GM12875 (cell line): ENCODE data around the gene CHST12.

ENCODE experiments used
- H3K4me3 ChIP-seq: one replicate; pipeline ENCODE4 v1.5.1; 2011; ENCODE audit warnings: low read depth, low read length, control low read depth
- TF ChIP-seq, protein P1 (sequence below): IDR thresholded peaks from 2 replicates; pipeline ENCODE4 v1.5.1; 2011; ENCODE audit warnings: low read depth, mild to moderate bottlenecking, control low read depth, inconsistent platforms, low read length, moderate library complexity, borderline replicate concordance; ENCODE audit not compliant: insufficient read depth

Gene CHST12

GRCh38 chr7:2476776-2477446 is 73.5 kb downstream of the CHST12 start:
- TF ChIP-seq, protein P1, sequence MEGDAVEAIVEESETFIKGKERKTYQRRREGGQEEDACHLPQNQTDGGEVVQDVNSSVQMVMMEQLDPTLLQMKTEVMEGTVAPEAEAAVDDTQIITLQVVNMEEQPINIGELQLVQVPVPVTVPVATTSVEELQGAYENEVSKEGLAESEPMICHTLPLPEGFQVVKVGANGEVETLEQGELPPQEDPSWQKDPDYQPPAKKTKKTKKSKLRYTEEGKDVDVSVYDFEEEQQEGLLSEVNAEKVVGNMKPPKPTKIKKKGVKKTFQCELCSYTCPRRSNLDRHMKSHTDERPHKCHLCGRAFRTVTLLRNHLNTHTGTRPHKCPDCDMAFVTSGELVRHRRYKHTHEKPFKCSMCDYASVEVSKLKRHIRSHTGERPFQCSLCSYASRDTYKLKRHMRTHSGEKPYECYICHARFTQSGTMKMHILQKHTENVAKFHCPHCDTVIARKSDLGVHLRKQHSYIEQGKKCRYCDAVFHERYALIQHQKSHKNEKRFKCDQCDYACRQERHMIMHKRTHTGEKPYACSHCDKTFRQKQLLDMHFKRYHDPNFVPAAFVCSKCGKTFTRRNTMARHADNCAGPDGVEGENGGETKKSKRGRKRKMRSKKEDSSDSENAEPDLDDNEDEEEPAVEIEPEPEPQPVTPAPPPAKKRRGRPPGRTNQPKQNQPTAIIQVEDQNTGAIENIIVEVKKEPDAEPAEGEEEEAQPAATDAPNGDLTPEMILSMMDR: no peak

DNA sequence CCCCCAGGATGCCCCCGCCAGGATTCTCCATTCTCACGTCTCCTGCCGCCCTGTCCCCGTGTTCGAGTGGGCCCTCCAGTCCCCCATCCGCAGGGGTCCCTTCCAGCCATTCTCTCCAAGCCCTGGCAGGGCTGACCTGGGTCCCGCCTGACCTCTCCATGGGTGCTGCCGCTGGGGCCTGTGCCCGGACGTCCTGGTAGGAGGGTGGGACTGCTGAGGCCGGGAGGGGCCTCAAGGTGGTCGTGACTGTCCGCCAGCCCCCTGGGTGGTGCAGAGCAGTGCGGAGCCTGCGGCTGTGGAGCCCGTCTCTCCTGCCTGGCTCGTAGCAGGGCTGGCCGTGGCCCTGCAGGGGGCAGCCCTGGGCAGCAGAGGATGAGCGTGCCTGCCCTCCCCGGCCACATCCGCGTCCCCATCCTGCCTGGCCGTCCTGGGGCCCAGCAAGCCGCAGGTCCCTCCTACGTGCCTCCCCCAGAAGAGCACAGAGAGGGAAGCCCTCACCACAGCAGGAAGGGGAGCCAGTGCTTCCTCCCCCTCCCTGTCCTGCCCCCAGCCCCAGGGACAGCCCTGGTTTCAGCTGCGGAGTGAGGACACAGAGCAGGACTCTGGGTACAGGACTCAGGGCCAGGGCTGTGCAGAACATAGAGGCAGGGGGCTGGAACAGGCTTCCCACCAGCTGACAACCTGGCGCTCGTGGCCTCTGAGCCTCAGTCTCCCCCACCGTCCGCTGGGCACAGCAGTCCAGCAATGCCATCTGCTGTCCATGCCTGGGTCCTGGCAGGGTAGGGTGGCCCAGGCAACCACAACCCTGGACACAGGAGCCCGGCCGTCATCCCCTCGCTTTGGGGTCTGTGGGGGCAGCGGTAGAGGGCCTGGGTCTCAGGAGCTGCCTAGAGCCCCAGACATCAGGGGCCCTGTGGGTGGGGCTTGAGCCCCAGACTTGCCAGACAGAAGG is 74.3 kb downstream of the CHST12 start:
- TF ChIP-seq, protein P1: peak; percentile 64; the same call in 1 of the 2 replicates
- no peak overlapping the region for H3K4me3 ChIP-seq

More at GRCh38 chr7:2476776-2477446, 73.5 kb downstream of the CHST12 start:
- H3K4me3 ChIP-seq: no peak overlapping the region

GRCh38 chr7:2478399-2478785 is 75.0 kb downstream of the CHST12 start:
- no peak overlapping the region for H3K4me3 ChIP-seq

DNA sequence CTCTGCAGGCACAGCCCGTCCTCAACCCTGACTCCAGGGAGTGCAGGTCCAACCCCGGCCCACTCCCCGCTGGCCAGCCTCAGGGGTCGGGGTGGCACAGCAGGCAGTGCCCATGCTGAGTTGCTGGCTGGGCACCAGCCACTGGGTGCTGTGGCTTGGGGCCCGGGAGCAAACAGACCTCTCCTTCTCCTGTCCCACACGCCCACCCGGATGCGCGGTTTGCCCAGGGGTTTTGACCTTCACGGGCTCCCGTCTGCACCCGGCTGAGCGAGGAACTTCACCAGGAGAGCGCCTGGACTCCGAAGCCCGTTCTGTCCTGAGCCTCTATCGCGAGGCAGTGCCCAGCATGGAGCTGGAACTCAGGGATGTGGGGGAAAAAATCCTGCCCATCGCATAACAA is 75.4 kb downstream of the CHST12 start:
- no peak overlapping the region for H3K4me3 ChIP-seq

More at GRCh38 chr7:2478399-2478785, 75.0 kb downstream of the CHST12 start:
- TF ChIP-seq, protein P1: no peak

DNA sequence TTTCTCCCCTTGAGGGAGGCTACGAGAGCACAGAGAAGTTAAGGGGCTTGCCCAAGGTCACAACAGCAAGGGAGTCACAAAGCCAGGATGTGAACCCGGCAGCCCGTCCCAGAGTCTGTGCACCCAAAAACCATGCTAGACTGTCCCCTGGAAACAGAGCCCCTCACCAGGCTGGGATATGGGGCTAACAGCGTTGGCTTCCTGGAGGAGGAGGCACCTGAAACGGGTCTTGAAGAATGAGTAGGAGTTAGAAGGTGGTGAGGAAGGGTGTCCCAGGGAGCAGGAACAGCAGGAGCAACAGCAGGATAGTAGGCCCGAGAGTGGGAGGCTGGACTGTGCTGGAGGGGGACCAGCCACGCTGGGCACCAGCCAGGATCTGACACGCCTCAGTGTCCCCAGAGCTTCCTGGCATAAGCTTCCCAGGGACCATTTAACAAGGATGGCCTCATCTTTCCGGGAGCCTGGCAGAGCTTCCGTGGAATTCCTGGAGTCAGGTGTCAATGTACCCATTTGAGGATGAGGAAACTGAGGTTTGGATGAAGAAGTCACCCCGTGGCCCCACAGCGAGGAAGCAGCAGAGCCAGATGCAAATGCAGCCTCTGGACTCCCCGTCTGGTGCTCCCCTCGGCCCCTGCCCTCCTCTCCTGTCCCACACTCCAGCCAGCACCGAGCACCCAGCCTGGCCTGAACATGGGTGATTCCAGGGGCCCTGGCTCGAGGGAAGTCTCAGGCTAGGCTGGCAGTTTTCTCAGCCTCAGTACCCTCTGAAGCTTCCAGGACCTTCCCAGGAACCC is 76.1 kb downstream of the CHST12 start:
- H3K4me3 ChIP-seq: no peak overlapping the region
- TF ChIP-seq, protein P1: no peak

More for the DNA sequence above, 75.4 kb downstream of the CHST12 start:
- TF ChIP-seq, protein P1: no peak

DNA sequence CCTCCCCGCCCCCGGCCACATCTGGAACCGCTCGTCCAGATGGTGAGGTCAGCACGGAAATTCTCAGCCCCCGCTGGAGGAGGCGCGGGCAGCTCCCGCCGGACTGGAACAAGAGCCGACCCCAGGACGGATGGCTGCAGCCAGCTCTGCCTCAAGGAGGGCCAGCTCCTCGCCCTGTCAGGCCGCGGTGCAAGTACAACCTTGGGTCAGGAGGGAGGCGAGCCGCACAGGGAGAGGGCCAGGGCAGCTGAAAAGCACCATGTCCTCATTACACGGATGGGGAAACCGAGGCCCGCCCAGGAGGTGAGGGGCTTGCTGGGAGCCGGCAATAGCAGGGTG is 76.6 kb downstream of the CHST12 start:
- TF ChIP-seq, protein P1: no peak
- H3K4me3 ChIP-seq: no peak overlapping the region
